Measurements from ENCODE around the gene DGLUCY.

The DGLUCY gene

DNA sequence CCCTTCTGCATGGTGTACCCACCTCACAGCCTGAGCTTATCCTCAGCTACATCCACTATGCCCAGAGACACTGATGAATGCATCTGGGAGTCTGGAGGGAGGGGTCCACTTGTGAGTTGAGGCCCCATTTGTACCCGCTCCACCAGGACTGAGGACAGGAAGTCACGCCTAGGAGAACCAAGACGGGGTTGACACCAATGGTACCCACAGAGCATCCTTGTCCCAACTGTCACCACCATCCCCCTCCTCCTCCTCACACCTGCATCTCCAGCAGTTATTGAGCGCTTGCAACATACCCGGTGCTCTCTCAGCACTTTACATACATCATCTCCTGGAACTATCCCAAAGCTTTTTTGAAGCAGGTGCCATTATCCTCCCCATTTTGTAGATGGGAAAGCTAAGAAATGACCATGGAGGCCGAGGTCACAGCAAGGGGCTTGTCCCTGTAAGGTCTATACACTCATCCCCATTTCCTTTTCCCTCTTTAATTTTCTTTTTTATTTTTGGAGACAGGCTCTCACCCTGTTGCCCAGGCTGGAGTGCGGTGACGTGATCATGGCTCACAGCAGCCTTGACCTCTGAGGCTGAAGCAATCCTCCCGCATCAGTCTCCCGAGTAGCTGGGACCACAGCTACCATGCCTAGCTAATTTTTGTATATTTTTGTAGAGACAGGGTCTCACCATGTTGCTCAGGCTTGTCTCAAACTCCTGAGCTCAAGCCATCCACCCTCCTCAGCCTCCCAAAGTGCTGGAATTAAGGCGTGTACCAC is 31.7 kb downstream of the DGLUCY start:
- no peak for TF ChIP-seq CTCF (IDR thresholded peaks at IDR 0.05)

- TF ChIP-seq CTCF (IDR thresholded peaks at IDR 0.05): no peak
Measured at GRCh38 chr14:91146661-91147060, 32.8 kb downstream of the DGLUCY start.

- no peak for TF ChIP-seq CTCF (IDR thresholded peaks at IDR 0.05)
Measured at GRCh38 chr14:91149462-91149861, 35.6 kb downstream of the DGLUCY start.

DNA sequence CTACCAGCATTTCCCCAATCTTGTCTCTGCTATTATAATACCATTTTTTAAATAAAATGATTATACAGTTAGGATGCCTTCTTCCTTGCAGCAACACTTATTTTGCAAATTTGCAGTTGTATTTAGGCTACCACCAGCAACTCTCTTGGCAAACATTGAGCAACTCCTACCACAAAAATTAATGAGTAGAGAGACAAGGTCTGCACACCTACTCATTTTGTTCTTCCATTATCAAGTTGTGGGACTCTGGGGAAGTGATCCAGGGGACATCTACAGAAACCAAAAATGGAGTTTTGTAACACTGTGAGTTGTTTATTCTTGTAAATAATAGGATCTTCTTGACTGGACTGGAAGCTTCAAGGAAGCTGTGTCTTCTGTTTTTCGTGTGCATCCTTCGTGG is 38.6 kb downstream of the DGLUCY start:
- TF ChIP-seq CTCF (IDR thresholded peaks at IDR 0.05): no peak

GRCh38 chr14:91153360-91153759 is 39.5 kb downstream of the DGLUCY start:
- no peak for TF ChIP-seq CTCF (IDR thresholded peaks at IDR 0.05)

GRCh38 chr14:91154851-91155625 is 41.2 kb downstream of the DGLUCY start:
- no peak for TF ChIP-seq CTCF (IDR thresholded peaks at IDR 0.05)

- peak; percentile 39; the same call in 1 of the 2 replicates for TF ChIP-seq CTCF (IDR thresholded peaks at IDR 0.05)
Measured at GRCh38 chr14:91155626-91156089, 41.8 kb downstream of the DGLUCY start.

Measured in LNCAP (cell line).